GM21515 (cell line): Measurements from ENCODE around the gene PPP4C.
"Not testable (repeated sequence)": the region's sequence is repeated elsewhere in the genome, so short reads cannot be mapped to it uniquely, and the experiment has no call there.

Source experiments
- ATAC-seq: cut with Tn5 transposase; IDR thresholded peaks from one replicate; pipeline ENCODE4 v1.9.1; 2021; ENCODE audit not compliant: unreplicated experiment

PPP4C gene

DNA sequence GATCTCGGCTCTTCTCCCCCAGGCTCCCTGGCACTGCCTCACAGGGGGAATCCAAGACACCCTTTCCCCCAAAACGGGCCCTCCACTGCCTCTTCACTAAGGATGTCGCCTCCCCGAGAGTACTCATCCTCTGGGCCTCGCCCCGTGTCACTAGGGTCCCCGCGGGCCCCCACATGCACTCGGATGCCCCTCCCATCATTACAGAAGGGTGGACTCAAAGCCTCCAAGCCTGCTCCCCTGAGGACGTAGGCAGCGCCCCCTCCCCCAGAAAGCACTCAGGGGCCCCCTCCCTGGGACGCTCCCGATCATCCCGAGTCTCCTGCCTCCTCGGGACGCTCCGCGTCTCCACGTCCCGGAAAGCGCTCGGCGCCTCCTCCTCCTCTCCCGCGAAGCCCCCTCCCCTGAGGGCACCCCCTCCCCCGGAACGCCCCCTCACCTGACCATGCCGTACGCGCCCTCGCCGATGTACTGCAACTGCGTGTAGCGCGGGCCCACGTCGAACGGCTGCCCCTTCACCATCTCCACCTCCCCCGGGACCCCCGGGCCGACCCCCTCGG, 46.9 kb downstream of the PPP4C start:
- no peak for ATAC-seq

DNA sequence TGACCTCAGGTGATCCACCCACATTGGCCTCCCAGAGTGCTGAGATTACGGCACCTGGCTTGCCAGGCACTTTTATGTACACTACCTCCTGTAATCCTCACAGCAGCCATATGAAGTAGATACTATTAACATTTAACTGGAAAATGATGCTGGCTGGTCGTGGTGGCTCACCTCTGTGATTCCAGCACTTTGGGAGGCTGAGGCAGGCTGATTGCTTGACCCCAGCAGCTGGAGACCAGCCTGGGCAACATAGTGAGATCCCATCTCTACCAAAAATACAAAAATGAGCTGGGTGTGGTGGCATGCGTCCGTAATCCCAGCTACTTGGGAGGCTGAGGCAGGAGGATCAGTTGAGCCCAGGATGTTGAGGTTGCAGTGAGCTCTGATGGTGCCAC, 49.2 kb downstream of the PPP4C start:
- ATAC-seq, result no peak

DNA sequence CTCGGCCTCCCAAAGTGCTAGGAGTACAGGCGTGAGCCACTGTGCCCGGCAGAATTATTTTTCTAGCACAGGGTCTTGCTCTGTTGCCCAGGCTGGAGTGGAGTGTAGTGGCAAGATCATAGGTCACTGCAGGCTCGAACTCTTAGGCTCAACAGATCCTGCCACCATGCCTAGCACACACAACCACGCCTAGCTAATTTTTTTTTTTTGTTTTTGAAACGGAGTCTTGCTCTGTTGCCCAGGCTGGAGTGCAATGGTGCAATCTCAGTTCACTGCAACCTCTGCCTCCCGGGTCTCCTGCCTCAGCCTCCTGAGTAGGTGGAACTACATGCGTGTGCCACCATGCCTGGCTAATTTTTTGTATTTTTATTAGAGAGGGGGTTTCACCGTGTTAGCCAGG, 49.9 kb downstream of the PPP4C start:
- not testable (repeated sequence) for ATAC-seq

DNA sequence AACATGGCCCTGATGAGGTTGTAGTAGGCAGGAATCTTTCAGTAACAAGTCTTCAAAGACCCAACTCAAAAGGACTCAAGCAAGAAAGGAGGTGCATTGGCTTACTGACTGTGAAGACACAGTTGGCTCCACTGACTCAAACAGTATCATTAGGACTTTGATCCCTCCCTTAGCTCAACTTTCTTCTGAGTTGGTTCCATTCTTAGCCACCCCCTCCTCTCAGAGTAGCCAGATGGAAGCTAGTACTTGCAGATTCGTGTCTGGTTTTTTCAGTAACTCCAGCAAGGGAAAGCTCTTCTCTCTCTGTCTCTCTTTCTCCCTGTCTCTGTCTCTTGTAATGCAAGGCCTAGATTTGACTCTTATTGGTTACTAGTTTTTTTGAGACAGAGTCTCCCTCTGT, 52.2 kb downstream of the PPP4C start:
- no peak for ATAC-seq

- ATAC-seq, result no peak
Observed at GRCh38 chr16:30131869-30132475, 56.2 kb downstream of the PPP4C start.

- ATAC-seq, result no peak
Observed at GRCh38 chr16:30132591-30132990, 56.8 kb downstream of the PPP4C start.
